H1 (cell line): Measurements from ENCODE around the gene PDE2A. TPM values are rescaled to one million over a fixed set of nuclear protein-coding genes. Genes with fewer than 3 reads are reported as not detected.

ENCODE experiments used
- CHD2 ChIP-seq: IDR thresholded peaks from 2 replicates; pipeline ENCODE4 v1.6.1; 2012; ENCODE audit warnings: low read length, improper control_type of control experiment
- CHD7 ChIP-seq: fragments of 300-600 bp; sonication (generic); IDR thresholded peaks from 2 replicates; pipeline ENCODE4 v1.7.1; 2012; ENCODE audit warnings: low read length, moderate library complexity, mild to moderate bottlenecking, inconsistent platforms; ENCODE audit not compliant: insufficient replicate concordance
- CREB1 ChIP-seq: IDR thresholded peaks from 2 replicates; pipeline ENCODE4 v1.6.1; 2012; ENCODE audit warnings: inconsistent platforms
- CTBP2 ChIP-seq: IDR thresholded peaks from 2 replicates; pipeline ENCODE4 v1.7.0; 2011; ENCODE audit warnings: borderline replicate concordance, mild to moderate bottlenecking, moderate library complexity, mixed read lengths, low read length; ENCODE audit not compliant: insufficient read depth, insufficient read length
- CTCF ChIP-seq, 3 experiments: IDR thresholded peaks; 1 replicate in 2 of 3; 2 replicates in 1 of 3; pipeline versions ENCODE4 v1.5.1 to v1.6.1; 2011; ENCODE audit warnings: low read length in 3 of 3, mild to moderate bottlenecking in 3 of 3, inconsistent platforms in 2 of 3, low read depth in 1 of 3, moderate library complexity in 1 of 3; ENCODE audit not compliant: insufficient read depth in 1 of 3; ENCODE audit errors: control extremely low read depth in 1 of 3
- HDAC6 ChIP-seq: IDR thresholded peaks from one replicate; pipeline ENCODE4 v1.7.1; 2012; ENCODE audit warnings: low read depth, mild to moderate bottlenecking, inconsistent platforms, low read length, moderate library complexity
- RFX5 ChIP-seq: IDR thresholded peaks from 2 replicates; pipeline ENCODE4 v1.6.1; 2011; ENCODE audit warnings: low read depth, low read length, improper control_type of control experiment, borderline replicate concordance
- SIRT6 ChIP-seq: IDR thresholded peaks from one replicate; pipeline ENCODE4 v1.7.1; 2012; ENCODE audit warnings: low read length, inconsistent platforms
- TCF12 ChIP-seq: IDR thresholded peaks from 2 replicates; pipeline ENCODE4 v1.6.1; 2011; ENCODE audit warnings: low read depth, mild to moderate bottlenecking, low read length
- polyA plus RNA-seq, 7 experiments: library from polyadenylated mRNA; depleted of rRNA in 3 of 7; stranded (reverse) in 5 of 7; unstranded in 2 of 7; fragments of >200 nt in 5 of 7; fragments of 200-250 nt in 2 of 7; gene quantifications; 1 replicate in 5 of 7; 2 replicates in 1 of 7; 4 replicates in 1 of 7; pipeline versions ENCODE4 v1.2.1 to v1.2.3, GENCODE V29; 2011 to 2013; ENCODE audit warnings: missing spikeins in 2 of 7, mixed read lengths in 2 of 7
- total RNA-seq: library from RNA; stranded (reverse); fragmentation: NEBNext Ultra II Directional; extraction: Animal tissue kit (Norgen Biotek cat#: 25700); gene quantifications from 2 replicates; pipeline ENCODE4 v1.2.1, GENCODE V29; 2021

The PDE2A gene
- total and polyA plus RNA-seq, 2 of the 8 experiments (the other 6 are each of a cell fraction or from before 2014, with no cell fraction given) = 3.4 to 7.1 TPM

DNA sequence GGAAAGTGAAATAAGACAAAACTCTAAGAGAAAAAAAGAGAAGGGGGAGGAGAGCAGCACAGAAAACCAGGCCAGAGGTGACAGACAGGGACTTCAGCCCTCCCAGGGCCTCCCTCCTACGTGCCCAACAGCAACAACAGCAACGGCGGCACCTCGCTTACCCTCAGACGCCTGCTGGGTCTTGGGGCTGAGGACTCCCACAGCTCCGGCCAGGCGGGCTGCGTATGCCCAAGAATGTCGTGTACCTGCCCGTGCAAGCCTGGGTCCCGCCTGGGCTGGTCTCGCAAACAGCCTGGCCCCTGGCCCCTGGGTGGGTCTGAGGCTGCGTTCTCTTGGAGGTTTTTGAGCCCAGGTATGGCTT lies 47.4 kb upstream of the PDE2A start (continued):
- TF ChIP-seq CHD7 (no peak), CTBP2 (no peak), TCF12 (no peak), CREB1 (no peak), RFX5 (no peak), CHD2 (no peak), HDAC6 (no peak), SIRT6 (no peak), CTCF (IDR thresholded peaks at IDR 0.05; ENCODE audit: control extremely low read depth in 1 of 3, insufficient read depth in 1 of 3, low read depth in 1 of 3, low read length in 3 of 3) (no peak)
- TF ChIP-seq, all 59 proteins: peak for 0
